IPS-20b (cell line): ENCODE data around the gene DYRK3.

Experiments used
- H3K27ac ChIP-seq: one replicate; pipeline ENCODE4 v1.5.1; 2013; ENCODE audit warnings: low read length
- H3K27me3 ChIP-seq: 2 replicates; pipeline ENCODE4 v1.6.1; 2013; ENCODE audit warnings: mild to moderate bottlenecking, low read length, inconsistent platforms; ENCODE audit not compliant: insufficient read depth
- H3K36me3 ChIP-seq: 2 replicates; pipeline ENCODE4 v1.6.1; 2013; ENCODE audit warnings: low read depth, mild to moderate bottlenecking, inconsistent platforms, low read length, moderate library complexity; ENCODE audit not compliant: insufficient read depth
- H3K4me1 ChIP-seq: 2 replicates; pipeline ENCODE4 v1.6.1; 2013; ENCODE audit warnings: mild to moderate bottlenecking, control low read depth, inconsistent platforms, low read length, moderate library complexity; ENCODE audit not compliant: insufficient read depth
- H3K4me3 ChIP-seq: 2 replicates; pipeline ENCODE4 v1.5.1; 2013; ENCODE audit warnings: mild to moderate bottlenecking, low read length, inconsistent platforms
- H3K9ac ChIP-seq: 2 replicates; pipeline ENCODE4 v1.6.1; 2013; ENCODE audit warnings: low read depth, mild to moderate bottlenecking, inconsistent platforms, low read length, moderate library complexity
- H3K9me3 ChIP-seq: 2 replicates; pipeline ENCODE4 v1.6.1; 2013; ENCODE audit warnings: mild to moderate bottlenecking, low read depth, low read length, inconsistent platforms; ENCODE audit not compliant: insufficient read depth

DYRK3 gene

GRCh38 chr1:206698011-206698410 is 62.7 kb downstream of the DYRK3 start:
- Histone ChIP-seq H3K36me3 (0 out of 2 replicates have a peak, but pooled peaks cover 3% of the 10 kb centered on the region), H3K4me1 (peaks cover 17% of the 10 kb centered on the region), H3K27me3 (no peaks in the 10 kb centered on the region), H3K27ac (no peak overlapping the region), H3K9ac (no peak overlapping the region), H3K9me3 (no peaks in the 10 kb centered on the region), H3K4me3 (no peak overlapping the region)
